HepG2 (cell line): Measurements from ENCODE around the gene SLC16A3. TPM values are rescaled to one million over a fixed set of nuclear protein-coding genes. Genes with fewer than 3 reads are reported as not detected.

Experiments
- ERF ChIP-seq: IDR thresholded peaks from 2 replicates; pipeline ENCODE4 v1.6.1; 2018; ENCODE audit warnings: missing biosample characterization, missing genetic modification reagents
- GLI4 ChIP-seq: sonication (generic); formaldehyde crosslinking; IDR thresholded peaks from 2 replicates; pipeline ENCODE4 v1.5.1; 2020; ENCODE audit warnings: missing genetic modification reagents, mild to moderate bottlenecking, moderate library complexity, borderline replicate concordance
- NCOR1 ChIP-seq: fragments of 200-600 bp; sonication (generic); IDR thresholded peaks from 2 replicates; pipeline ENCODE4 v1.7.0; 2017; ENCODE audit warnings: antibody characterized with exemption, low read length, borderline replicate concordance
- PHB2 ChIP-seq: fragments of 450-650 bp; IDR thresholded peaks from 2 replicates; pipeline ENCODE4 v1.6.1; 2018; ENCODE audit not compliant: partially characterized antibody
- PREB ChIP-seq: sonication (generic); formaldehyde crosslinking; IDR thresholded peaks from 2 replicates; pipeline ENCODE4 v1.4.0; 2020; ENCODE audit warnings: missing genetic modification reagents
- RXRB ChIP-seq: IDR thresholded peaks from 2 replicates; pipeline ENCODE4 v1.6.1; 2016; ENCODE audit warnings: borderline replicate concordance, missing genetic modification reagents, missing compliant biosample characterization
- ZBTB3 ChIP-seq: sonication (generic); formaldehyde crosslinking; IDR thresholded peaks from 2 replicates; pipeline ENCODE4 v1.4.0; 2020; ENCODE audit warnings: low read depth, mild to moderate bottlenecking, moderate library complexity, missing genetic modification reagents, borderline replicate concordance
- ZGPAT ChIP-seq: IDR thresholded peaks from 2 replicates; pipeline ENCODE4 v1.6.1; 2016; ENCODE audit warnings: mild to moderate bottlenecking
- ZNF276 ChIP-seq: sonication (generic); formaldehyde crosslinking; IDR thresholded peaks from 2 replicates; pipeline ENCODE4 v1.4.0; 2020; ENCODE audit warnings: mild to moderate bottlenecking, low read depth, missing genetic modification reagents
- ZNF44 ChIP-seq: sonication (generic); formaldehyde crosslinking; IDR thresholded peaks from 2 replicates; pipeline ENCODE4 v1.5.1; 2020; ENCODE audit warnings: mild to moderate bottlenecking, missing genetic modification reagents
- ZNF580 ChIP-seq: IDR thresholded peaks from 2 replicates; pipeline ENCODE4 v1.6.1; 2016; ENCODE audit warnings: low read depth, borderline replicate concordance
- ZNF629 ChIP-seq: sonication (generic); formaldehyde crosslinking; conservative IDR thresholded peaks from 2 replicates; pipeline ENCODE4 v1.5.0; 2020; ENCODE audit warnings: missing genetic modification reagents
- ZNF747 ChIP-seq: sonication (generic); formaldehyde crosslinking; IDR thresholded peaks from 2 replicates; pipeline ENCODE4 v1.8.1; 2023; ENCODE audit warnings: missing genetic modification reagents, mild to moderate bottlenecking, borderline replicate concordance
- ZNF768 ChIP-seq: sonication (generic); formaldehyde crosslinking; IDR thresholded peaks from 2 replicates; pipeline ENCODE4 v1.4.0; 2020; ENCODE audit warnings: missing genetic modification reagents
- ZNF781 ChIP-seq: sonication (generic); formaldehyde crosslinking; IDR thresholded peaks from 2 replicates; pipeline ENCODE4 v1.5.1; 2020; ENCODE audit warnings: borderline replicate concordance, mild to moderate bottlenecking, missing genetic modification reagents; ENCODE audit errors: not compliant biosample characterization
- ZSCAN20 ChIP-seq: sonication (generic); formaldehyde crosslinking; IDR thresholded peaks from 2 replicates; pipeline ENCODE4 v1.4.0; 2020; ENCODE audit warnings: missing genetic modification reagents, mild to moderate bottlenecking, borderline replicate concordance
- polyA plus RNA-seq, 8 experiments: library from polyadenylated mRNA; depleted of rRNA in 3 of 8; stranded (reverse) in 7 of 8; unstranded in 1 of 8; fragments of >200 nt; fragmentation: Illumina TruSeq in 4 of 8; extraction: Trizol in 4 of 8; gene quantifications; 2 replicates each; pipeline versions ENCODE4 v1.2.1 to v1.2.3, GENCODE V29; 2011 to 2016; ENCODE audit warnings: low read depth in 4 of 8, missing spikeins in 1 of 8, mixed read lengths in 1 of 8; ENCODE audit not compliant: insufficient read depth in 1 of 8
- total RNA-seq, 5 experiments: library from RNA; depleted of rRNA; stranded (reverse); fragments of >200 nt; fragmentation: Illumina TruSeq; extraction: Trizol; gene quantifications; 2 replicates each; pipeline ENCODE4 v1.2.3, GENCODE V29; 2016; ENCODE audit warnings: low read depth in 1 of 5
- TF ChIP-seq, protein P1 (sequence below), 2 experiments: sonication (generic) in 1 of 2; formaldehyde crosslinking in 1 of 2; IDR thresholded peaks; 2 replicates each; pipeline versions ENCODE4 v1.4.0 to v1.6.1; 2018 to 2020; ENCODE audit warnings: missing genetic modification reagents in 2 of 2, borderline replicate concordance in 1 of 2, low read depth in 1 of 2, mild to moderate bottlenecking in 1 of 2, missing biosample characterization in 1 of 2
- TF ChIP-seq, protein P2 (sequence below): sonication (generic); formaldehyde crosslinking; IDR thresholded peaks from 2 replicates; pipeline ENCODE4 v1.4.0; 2020; ENCODE audit warnings: low read depth, mild to moderate bottlenecking, missing genetic modification reagents

SLC16A3 gene
- total and polyA plus RNA-seq, 2 of the 13 experiments (the other 11 are each of a cell fraction or from before 2014, with no cell fraction given) = 242 to 349 TPM

GRCh38 chr17:82236142-82236971 lies 7.5 kb downstream of the SLC16A3 start (continued):
- TF ChIP-seq, protein P1, sequence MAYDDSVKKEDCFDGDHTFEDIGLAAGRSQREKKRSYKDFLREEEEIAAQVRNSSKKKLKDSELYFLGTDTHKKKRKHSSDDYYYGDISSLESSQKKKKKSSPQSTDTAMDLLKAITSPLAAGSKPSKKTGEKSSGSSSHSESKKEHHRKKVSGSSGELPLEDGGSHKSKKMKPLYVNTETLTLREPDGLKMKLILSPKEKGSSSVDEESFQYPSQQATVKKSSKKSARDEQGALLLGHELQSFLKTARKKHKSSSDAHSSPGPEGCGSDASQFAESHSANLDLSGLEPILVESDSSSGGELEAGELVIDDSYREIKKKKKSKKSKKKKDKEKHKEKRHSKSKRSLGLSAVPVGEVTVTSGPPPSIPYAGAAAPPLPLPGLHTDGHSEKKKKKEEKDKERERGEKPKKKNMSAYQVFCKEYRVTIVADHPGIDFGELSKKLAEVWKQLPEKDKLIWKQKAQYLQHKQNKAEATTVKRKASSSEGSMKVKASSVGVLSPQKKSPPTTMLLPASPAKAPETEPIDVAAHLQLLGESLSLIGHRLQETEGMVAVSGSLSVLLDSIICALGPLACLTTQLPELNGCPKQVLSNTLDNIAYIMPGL (CRISPR knock-in tag; IDR thresholded peaks at IDR 0.05; ENCODE audit: borderline replicate concordance in 1 of 2, low read depth in 1 of 2) = peak; percentile 79 to 91
- 0 out of 2 replicates have a peak, but pooled peaks have one; percentile 84 for TF ChIP-seq ZBTB3
- TF ChIP-seq ERF (CRISPR knock-in tag) = peak; percentile 98
- no peak; the same call in 1 of the 2 replicates for TF ChIP-seq PREB (CRISPR knock-in tag)
- TF ChIP-seq NCOR1 = peak; percentile 83; the same call in 1 of the 2 replicates
- peak; percentile 98 for TF ChIP-seq ZNF276 (CRISPR knock-in tag)
- TF ChIP-seq ZNF747 = no peak
- 0 out of 2 replicates have a peak, but pooled peaks have one; percentile 45 for TF ChIP-seq ZNF768 (CRISPR knock-in tag)
- peak; percentile 94 for TF ChIP-seq ZSCAN20 (CRISPR knock-in tag)
- peak; percentile 92 for TF ChIP-seq RXRB (CRISPR knock-in tag)
- peak; percentile 98 for TF ChIP-seq ZNF580 (CRISPR knock-in tag)
- TF ChIP-seq PHB2 = no peak
- 0 out of 2 replicates have a peak, but pooled peaks have one; percentile 10 for TF ChIP-seq ZNF44 (CRISPR knock-in tag)
- TF ChIP-seq, protein P2, sequence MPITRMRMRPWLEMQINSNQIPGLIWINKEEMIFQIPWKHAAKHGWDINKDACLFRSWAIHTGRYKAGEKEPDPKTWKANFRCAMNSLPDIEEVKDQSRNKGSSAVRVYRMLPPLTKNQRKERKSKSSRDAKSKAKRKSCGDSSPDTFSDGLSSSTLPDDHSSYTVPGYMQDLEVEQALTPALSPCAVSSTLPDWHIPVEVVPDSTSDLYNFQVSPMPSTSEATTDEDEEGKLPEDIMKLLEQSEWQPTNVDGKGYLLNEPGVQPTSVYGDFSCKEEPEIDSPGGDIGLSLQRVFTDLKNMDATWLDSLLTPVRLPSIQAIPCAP = peak; percentile 84; the same call in 1 of the 2 replicates
- no peak for TF ChIP-seq GLI4 (CRISPR knock-in tag)
- peak; percentile 98 for TF ChIP-seq ZNF781
- peak; percentile 71 for TF ChIP-seq ZNF629 (CRISPR knock-in tag)
- peak; percentile 97 for TF ChIP-seq ZGPAT (CRISPR knock-in tag)
